ENCODE data around the gene MAPK8.

MAPK8 gene

GRCh38 chr10:48411510-48411909 is 105.0 kb downstream of the MAPK8 start:
- no peak for TF ChIP-seq CTCF (conservative IDR thresholded peaks at IDR 0.05)
- no peak for TF ChIP-seq ZFX (IDR thresholded peaks at IDR 0.05)

GRCh38 chr10:48412081-48412480 is 105.6 kb downstream of the MAPK8 start:
- no peak for TF ChIP-seq ZFX (IDR thresholded peaks at IDR 0.05)
- no peak for TF ChIP-seq CTCF (conservative IDR thresholded peaks at IDR 0.05)

More at GRCh38 chr10:48411510-48411909, 105.0 kb downstream of the MAPK8 start:
- H3K27ac ChIP-seq, result no peak overlapping the region

GRCh38 chr10:48412933-48413332 is 106.5 kb downstream of the MAPK8 start:
- H3K27ac ChIP-seq, result no peak overlapping the region
- no peak for TF ChIP-seq CTCF (conservative IDR thresholded peaks at IDR 0.05)
- no peak for TF ChIP-seq ZFX (IDR thresholded peaks at IDR 0.05)

More at GRCh38 chr10:48412081-48412480, 105.6 kb downstream of the MAPK8 start:
- H3K27ac ChIP-seq, result no peak overlapping the region

GRCh38 chr10:48414160-48414559 is 107.7 kb downstream of the MAPK8 start:
- TF ChIP-seq ZFX (IDR thresholded peaks at IDR 0.05), result no peak
- TF ChIP-seq CTCF (conservative IDR thresholded peaks at IDR 0.05), result no peak
- H3K27ac ChIP-seq, result no peak overlapping the region

- no peak for TF ChIP-seq ZFX (IDR thresholded peaks at IDR 0.05)
- no peak for TF ChIP-seq CTCF (conservative IDR thresholded peaks at IDR 0.05)
- H3K27ac ChIP-seq, result no peak overlapping the region
Observed at GRCh38 chr10:48414778-48415177, 108.3 kb downstream of the MAPK8 start.

GRCh38 chr10:48416584-48417232 is 110.2 kb downstream of the MAPK8 start:
- H3K27ac ChIP-seq, result no peak overlapping the region
- no peak for TF ChIP-seq CTCF (conservative IDR thresholded peaks at IDR 0.05)
- no peak for TF ChIP-seq ZFX (IDR thresholded peaks at IDR 0.05)

GRCh38 chr10:48417374-48417773 is 110.9 kb downstream of the MAPK8 start:
- TF ChIP-seq CTCF (conservative IDR thresholded peaks at IDR 0.05), result no peak
- H3K27ac ChIP-seq, result no peak overlapping the region
